ENCODE data around the gene MCTP1.
A peak's percentile ranks its signal among the peaks of the same experiment; 100 is the strongest.
"Not testable (repeated sequence)": the region's sequence is repeated elsewhere in the genome, so short reads cannot be mapped to it uniquely, and the experiment has no call there.

The MCTP1 gene

DNA sequence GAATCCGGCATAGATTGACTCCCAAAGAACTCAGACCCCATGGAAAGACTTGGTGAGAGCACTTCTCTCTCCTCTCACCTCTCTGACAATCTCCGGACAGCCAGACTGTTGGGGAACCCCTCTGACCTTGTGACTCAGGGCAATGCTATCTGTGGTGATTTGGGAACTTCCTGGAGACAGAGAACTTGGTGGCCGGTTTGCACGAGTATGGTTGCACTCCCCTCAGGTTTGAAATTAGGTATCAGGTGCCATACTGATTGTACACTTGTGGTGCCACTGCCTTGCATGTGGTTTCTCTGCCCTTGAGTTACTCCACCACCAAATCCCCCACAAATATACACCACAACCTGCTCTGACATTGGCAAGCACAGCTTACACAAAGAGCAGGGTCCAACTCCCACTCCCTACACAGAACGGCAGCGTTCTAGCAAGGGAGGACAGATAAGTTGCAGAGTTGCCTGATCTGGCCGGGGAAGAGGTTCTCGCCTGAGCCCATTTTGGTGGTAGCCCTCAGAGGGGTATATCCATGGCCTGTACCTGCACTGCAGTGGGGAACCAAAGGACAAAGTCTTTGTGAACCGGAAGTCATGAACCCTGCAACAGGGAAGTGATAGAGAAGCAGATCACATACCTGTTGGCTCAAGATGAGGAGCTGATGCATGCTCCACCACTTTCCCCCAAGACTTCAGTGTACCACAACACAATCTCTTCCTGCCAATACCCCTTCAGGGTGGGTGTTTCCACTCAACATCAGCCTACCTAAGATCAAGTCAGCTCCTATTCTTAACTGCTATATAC lies 255.1 kb downstream of the MCTP1 start:
- DNase-seq (ENCODE audit: low read depth, low spot score): no peak

DNA sequence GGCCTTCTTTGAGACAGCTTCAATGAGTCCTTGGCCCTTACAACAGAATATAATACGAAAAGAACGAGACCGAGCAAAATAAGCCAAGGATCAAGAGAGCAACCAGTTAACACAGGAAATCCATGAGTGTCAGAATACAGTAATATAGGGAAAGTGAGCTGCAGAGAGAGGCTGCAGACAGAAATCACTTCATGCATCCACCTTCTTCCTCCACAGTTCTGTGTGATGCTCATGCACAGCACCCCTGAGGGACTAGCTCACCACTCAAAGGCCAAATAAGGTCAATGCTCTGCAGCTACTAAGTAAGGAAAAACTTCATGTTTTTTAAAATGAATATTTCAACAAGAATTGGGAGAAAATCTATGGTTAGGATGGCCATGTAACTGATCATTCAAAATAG lies 257.1 kb downstream of the MCTP1 start:
- DNase-seq (ENCODE audit: low read depth, low spot score): no peak

DNA sequence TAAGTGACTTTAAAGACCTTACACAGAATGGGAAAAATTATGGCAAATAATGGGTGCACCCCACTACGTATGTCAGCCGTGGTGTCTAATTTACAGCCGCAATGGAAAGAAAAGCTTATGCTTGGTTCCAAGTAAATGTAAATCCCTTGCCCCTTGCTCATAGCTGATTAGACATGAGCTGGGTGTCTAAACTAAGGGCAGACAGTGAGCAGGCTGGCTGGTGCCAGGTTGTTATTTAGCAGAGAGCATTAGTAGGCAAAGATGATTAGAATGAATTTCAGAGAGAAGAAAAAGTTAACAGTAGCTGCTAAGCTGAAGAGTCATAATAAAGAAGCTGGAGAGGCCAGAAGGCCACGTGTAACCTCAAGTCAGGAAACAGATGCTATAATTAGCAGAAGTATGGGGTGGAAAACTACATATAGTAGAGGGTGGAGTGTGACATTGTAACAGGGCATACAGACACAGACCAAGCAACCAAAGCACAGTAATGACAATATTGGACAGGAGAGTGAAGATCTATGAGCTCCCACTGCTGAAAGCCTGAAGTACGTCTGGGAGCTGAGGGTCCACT lies 257.7 kb downstream of the MCTP1 start:
- DNase-seq (ENCODE audit: low read depth, low spot score): no peak

DNA sequence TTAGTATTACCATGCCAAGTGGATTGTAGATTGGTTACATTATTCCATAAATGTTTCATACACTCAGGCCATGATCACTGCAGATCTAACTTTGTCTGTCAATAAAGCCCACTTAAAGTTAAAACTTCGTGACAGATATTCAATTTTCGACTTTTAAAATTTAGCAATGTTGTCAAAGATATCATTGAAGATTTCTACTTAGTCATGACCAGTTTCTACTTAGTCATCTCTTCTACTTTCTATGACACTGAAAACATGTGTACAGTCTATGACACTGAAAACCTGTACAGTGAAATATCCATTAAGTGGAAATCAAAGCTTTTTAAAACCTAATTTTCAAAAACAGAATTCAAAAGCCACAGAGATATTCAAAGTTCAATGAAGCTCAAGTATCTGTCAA lies 258.2 kb downstream of the MCTP1 start:
- DNase-seq (ENCODE audit: low read depth, low spot score): no peak

DNA sequence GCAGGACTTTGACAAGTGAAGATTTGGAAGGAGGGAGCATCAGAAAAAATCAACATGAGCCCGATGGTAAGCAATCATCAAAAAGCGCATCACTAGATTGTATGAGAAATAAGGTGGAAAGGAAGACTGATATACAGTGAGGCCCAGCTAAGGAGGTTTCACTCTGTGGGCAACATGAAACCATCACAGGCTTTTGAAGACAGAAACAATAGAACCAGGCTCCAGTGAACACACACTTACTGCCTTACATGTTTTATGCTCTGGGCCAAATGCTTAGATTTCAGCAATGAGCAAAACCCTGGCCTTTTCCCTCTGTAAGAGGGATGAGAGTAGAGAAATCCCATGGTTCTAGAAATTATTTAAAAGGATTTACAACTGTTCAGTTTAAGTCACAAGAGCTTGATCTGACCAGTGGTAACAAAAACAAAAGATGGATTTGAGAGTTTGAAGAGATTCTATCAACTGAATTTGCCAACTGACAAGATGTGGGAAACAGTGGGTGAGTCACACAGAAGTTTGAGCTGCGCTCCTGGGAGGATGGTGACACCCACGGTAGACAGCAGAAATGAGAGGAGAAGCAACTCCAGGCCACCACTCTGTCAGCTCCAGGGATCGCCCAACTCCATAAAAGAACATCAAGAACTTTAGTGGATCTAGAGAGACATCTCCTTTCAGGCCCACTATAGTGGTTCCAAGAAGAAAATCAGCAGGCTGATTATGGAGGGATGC lies 261.8 kb downstream of the MCTP1 start:
- DNase-seq (ENCODE audit: low read depth, low spot score): peak; percentile 28

DNA sequence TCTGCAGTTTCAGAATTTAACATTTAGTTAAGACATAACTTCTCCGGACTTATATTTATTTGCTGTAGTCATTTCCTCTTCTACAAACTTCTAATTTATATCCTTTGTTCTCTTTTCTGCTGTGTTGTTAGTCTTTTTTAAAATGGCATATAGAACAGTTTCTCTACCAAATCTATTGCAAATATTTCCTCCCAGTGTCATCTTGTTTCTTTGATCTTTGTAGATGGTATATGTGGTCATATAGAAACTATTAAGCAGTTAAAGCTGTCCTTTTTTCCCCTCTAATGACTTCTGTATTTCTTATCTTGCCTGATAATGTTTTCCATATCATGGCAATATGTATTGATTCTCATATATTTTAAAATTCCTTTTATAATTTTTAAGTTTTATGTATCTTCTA lies 264.5 kb downstream of the MCTP1 start:
- no peak for DNase-seq (ENCODE audit: low read depth, low spot score)

DNA sequence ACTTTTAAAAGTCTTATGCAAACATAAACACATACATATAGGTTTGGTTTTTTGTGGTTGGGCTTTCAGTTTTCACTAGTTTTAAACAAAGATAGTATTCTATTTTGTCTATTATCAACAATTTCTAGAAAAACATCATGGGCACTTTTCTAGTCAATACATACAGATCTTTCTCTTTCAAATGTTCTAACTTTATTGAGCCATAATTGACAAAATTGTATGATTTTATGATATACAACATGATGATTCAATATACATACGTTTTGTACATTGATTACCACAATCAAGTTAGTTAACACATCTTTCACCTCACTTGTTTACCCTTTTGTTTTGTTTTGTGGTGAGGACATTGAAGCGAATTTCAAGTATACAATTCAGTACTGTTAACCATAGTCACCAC lies 265.9 kb downstream of the MCTP1 start:
- DNase-seq (ENCODE audit: low read depth, low spot score): no peak

DNA sequence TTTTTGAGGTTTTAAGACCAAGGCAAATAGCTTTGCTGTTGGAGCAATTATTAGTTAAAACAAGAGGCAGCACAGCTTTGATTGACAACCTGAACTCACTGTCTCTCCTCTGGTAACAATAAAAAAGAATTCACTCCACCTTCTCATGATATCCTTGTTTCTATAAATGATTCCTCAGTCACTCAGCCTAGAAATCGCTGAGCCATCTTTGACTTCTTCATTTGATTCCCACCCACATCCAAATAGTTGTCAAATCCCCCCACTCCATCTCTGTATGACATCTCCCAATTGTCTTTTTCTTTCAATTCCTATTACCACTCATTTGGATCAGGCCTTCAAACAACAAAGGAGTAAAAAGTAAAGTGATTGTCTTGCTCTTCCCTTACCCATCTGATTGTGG lies 266.4 kb downstream of the MCTP1 start:
- DNase-seq (ENCODE audit: low read depth, low spot score): no peak

DNA sequence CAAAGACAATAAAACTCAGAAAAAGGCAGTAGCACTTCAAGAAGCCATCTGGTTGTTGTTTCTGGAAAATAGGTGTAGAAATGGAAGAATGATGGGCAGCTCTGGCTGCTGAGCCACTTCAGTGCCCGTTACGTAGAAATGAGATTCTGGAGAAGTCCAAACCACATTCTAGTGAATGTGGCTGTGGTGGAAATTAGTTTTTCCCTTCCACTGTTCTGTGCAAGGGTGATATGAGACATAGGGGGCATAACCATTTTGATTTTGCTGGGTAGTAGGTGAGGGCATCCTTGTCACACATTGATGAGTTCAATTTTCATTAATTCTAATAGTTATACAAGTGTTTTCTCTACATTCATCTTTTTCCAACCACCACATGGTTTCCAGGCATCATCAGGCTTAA lies 275.1 kb downstream of the MCTP1 start:
- DNase-seq (ENCODE audit: low read depth, low spot score): no peak

DNA sequence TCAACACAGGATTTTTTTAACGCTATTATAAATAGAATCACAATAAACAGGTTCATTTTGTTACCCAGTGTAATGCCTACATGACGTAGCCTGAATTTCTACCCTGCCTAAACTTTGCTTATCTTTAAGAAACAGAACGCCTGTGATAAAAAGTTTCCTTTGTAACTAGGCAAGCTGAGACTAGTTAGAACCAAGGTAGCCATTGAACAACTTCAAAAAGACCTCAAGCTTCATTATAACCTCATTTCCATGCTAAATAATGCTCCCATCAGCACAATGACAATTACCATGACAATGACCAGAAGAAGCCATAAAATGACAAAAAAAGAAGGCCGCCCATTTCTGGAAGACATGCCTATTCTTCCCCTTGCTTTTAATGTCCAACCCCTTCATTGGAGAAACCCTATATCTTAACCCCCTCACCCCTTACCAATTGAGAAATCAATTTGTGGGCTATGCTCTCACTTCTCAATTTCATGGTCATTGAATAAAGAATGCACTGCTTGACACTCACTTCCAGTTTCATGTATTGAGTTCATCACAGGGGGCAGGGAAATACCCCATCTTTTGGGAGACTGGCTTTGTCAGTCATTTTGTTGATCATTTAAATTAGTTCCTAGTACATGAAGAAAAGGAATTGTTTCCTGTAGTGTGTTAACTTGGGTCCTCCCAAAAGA lies 276.8 kb downstream of the MCTP1 start:
- DNase-seq (ENCODE audit: low read depth, low spot score): no peak

DNA sequence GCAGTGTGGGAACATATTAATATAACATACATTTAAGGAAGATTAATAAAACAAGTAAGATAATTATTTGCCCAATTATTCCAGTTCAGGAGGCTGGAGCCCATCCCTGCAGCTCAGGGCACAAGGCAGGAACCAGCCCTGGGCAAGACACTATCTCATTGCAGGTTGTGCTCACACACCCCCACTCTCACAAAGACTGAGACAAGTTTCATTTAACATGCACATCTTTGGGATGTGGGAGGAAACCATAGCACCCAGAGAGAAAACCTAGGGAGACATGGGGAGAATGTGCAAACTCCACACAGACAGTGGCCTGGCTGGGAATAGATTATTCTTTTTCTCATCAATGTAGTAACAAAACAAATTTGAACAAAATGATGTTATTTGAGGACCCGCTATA lies 279.1 kb downstream of the MCTP1 start:
- no peak for DNase-seq (ENCODE audit: low read depth, low spot score)

DNA sequence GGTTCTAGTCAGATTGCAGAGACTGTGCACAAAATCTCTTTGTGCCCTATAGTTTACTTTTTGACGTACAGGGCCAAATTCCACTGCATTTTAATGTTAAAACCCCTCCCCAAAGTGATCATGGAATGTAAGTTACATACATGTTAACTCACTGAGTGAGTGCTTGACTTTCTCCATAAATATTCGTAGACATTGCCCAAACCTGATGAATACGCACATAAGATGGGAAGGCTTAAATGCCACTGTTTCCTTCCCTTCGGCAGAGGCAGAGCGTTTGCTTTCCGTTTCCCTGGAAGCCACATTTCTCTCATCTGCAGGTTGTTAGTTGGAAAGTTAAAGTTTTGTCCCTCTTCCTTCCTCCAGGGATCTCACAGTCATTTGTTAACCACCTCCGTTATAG lies 286.2 kb downstream of the MCTP1 start:
- no peak for DNase-seq (ENCODE audit: low read depth, low spot score)

DNA sequence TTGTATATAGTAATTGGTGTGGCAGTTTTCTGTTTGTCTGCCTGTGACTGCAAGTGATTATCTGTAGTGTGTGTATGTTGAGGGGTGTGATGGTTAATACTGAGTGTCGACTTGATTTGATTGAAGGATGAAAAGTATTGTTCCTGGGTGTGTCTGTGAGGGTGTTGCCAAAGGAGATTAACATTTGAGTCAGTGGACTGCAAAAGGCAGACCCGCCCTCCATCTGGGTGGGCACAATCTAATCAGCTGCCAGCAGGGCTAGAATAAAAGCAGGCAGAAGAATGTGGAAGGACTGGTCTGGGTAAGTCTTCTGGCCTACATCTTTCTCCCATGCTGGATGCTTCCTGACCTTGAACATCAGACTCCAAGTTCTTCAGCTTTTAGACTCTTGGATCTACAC lies 290.4 kb downstream of the MCTP1 start:
- DNase-seq (ENCODE audit: low read depth, low spot score): not testable (repeated sequence)

DNA sequence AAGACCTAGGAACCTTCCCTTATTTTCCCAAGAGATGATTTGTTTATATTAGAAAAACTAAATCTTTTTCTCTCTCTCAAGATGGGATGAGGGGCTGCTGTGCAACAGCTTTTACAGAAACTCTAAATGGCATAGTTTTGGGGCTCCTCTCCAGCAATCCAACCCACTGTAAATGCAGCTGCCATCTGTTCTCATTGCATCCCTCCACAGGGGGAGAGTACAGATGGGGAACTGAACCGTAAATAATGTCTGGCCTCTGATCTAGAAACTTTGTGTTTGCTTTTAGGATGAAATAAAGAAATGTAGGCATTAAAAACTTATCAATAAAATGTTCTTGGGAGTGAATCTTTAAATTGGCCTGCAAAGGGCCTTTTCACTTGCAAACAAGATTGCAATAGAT lies 291.4 kb downstream of the MCTP1 start:
- no peak for DNase-seq (ENCODE audit: low read depth, low spot score)

DNA sequence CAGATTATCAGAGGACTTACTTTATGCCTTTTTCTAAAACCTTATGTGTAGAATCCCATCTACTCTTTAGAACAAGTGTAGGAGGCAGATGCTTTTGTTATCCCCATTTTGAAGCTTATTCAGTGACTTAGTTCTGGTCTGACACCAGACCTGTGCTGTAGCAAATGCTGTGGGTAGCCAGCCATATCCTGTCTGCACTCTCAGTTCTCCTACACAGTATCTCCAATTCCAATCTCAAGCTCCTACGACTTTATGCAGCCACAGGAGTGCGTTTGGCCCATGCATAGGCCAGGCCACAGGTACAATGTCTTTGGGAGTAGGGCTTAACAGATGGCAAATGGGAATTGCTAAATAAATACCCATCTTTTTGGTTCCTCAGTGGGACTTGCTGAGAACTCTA lies 292.6 kb downstream of the MCTP1 start:
- DNase-seq (ENCODE audit: low read depth, low spot score): no peak

DNA sequence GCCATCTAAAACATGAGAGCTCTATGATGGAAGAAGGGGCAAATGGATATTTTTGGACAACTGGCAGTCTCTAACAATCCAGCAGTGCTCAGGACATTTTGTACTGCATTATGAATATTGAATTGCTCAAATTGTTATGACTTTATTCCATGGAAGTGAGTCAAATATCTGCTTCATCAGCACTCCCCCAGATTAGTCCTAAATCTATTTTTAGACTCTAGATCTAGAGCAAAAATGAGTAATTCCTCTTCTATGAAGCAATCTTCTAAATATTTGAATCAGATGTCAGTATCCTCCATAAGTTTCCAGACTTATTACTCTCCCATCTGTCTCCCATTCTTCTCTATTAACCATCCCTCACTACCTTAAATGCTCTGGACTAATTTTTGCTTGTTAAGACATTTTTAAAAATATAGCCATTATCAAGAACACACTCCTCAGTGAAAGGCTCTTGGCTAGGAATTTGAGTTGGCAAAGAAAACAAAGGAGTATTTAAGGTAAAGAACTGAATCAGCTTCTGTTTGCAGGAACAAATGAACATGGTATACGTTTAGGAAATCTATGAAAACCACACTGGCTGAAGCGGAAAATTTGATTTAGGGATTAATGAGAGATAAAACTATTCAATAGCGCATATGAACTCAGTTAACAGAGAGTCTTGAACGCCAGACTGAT lies 300.9 kb downstream of the MCTP1 start:
- DNase-seq (ENCODE audit: low read depth, low spot score): peak; percentile 4

DNA sequence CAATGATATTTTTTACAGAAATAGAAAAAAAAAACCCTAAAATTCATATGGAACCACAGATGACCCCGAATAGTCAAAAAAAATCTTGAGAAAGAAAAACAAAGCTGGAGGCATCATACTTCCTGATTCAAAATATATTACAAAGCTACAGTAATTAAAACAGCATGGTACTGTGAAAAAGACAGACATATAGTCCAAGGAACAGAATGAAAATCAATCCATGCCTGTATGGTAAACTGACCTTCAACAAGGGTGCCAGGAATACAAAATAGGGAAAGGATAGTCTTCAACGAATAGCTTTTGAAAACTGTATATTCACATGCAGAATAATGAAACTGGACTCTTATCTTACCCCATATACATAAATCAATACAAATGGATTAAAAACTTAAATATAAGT lies 307.5 kb downstream of the MCTP1 start:
- no peak for DNase-seq (ENCODE audit: low read depth, low spot score)

DNA sequence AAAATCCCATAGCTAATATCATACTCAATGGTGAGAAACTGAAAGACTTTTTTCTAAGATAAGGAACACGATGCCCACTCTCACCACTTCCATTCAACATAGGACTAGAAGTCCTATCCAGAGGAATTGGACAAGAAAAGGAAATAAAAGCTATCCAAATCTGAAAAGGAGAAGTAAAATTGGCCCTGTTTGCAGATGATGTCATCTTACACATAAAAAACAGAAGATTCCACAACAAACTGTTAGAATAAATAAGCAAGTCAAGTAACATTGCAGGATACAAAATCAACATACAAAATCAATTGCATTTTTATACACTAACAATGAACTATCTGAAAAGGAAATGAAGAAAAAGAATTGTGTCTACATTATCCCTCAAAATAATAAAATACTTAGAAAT lies 308.0 kb downstream of the MCTP1 start:
- no peak for DNase-seq (ENCODE audit: low read depth, low spot score)

DNA sequence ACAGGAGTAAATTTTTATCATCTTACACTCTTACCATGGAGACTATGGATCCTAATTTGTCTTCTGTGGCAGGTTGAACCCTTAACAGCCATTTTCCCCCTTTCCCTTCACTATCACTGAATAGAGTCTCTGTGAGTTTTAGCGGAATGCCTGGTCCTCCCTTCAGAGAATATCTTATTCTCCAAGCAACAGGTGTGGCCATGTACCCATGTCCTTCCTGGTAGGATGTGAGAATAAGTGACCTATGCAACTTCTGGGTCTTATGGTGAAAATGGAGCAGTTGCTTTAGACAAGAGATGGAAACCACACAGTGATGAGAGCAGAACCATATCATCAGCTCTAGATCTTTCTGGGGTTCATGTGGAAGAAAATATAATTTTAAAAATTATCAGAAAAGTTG lies 312.6 kb downstream of the MCTP1 start:
- no peak for DNase-seq (ENCODE audit: low read depth, low spot score)

DNA sequence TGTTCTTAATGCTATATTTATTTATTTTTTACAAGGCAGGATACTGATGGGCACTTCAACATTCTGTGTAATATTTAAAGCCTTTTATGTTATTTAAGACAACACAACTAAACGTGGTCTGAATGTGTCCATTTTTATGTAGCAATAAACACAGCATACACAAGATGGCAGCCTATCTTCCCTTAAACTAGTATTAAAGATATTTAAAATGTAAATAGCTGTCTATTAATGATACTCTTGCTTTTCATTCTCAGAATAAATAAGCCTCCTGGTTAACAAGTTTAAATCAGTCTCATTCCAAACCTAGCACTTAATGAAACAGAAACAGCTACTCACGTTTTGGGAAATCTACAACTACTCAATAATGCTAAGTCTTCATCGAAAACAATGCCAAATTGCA lies 315.7 kb downstream of the MCTP1 start:
- DNase-seq (ENCODE audit: low read depth, low spot score): peak; percentile 51

DNA sequence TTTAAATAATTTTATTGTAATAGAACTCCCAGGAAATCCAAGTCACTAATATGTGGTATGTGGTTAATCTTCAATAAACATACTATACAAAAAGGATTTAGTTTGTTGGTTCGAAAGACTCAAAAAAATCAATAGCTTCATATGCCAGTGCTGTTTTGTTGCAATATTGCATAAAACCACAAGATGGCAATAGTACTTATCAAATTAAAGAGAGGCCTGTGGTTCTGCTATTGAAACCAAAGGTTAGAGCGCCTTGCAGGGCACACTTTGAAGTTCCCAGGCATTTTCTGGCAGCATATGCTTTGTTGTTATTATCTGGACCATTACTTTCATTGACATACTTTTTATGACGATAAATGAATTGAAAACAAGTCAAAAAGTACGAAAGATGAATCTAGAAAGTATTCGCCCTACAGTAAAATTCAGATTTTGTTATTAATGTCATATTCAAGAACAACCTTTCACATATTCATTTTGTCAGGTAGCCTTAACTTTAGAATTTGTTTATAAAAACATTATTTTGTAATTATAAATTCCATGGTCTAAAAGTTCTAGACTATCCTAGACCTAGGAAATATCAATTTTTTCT lies 316.3 kb downstream of the MCTP1 start:
- DNase-seq (ENCODE audit: low read depth, low spot score): peak; percentile 84

Data from astrocyte of the hippocampus (primary cell).